GM21447 (cell line): Measurements from ENCODE around the gene DISP2.

Experiments used
- ATAC-seq: cut with Tn5 transposase; IDR thresholded peaks from one replicate; pipeline ENCODE4 v1.9.1; 2021; ENCODE audit not compliant: unreplicated experiment

Gene DISP2

DNA sequence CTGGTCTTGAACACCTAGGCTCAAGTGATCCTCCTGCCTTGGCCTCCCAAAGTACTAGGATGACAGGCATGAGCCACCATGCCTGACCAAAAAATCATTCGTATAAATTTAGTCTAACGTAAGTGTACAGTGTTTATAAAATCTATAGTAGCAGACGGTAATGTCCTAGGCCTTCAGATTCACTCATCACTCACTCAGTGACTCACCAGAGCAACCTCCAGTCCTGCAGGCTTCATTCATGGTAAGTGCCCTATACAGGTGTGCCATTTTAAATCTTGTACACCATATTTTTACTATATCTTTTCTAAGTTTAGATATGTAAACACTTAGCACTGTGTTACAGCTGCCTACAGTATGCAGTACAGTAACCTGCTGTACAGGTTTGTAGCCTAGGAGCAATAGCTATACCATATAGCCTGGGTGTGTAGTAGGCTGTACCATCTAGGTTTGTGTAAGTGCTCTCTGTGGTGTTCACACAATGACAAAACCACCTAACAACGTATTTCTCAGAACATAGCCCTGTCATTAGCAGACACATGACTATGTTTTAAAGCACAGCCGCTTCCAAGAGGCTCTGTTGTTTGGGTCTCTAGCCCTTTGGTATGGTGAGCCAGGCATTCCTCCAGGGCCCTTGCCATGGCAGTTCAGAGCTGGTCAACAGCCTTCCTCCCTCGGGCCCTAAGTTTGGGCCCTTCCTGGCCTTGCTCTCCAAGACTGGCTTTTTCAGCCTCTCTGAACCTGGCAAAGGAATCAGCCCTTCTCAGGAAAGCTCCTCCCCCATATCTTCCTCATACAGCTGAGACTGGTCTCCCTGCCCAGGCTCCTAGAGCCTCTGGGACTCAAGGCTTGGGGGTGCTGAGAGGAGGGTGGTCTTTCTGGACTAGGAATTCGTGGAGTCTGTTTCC, 15.4 kb upstream of the DISP2 start:
- no peak for ATAC-seq

DNA sequence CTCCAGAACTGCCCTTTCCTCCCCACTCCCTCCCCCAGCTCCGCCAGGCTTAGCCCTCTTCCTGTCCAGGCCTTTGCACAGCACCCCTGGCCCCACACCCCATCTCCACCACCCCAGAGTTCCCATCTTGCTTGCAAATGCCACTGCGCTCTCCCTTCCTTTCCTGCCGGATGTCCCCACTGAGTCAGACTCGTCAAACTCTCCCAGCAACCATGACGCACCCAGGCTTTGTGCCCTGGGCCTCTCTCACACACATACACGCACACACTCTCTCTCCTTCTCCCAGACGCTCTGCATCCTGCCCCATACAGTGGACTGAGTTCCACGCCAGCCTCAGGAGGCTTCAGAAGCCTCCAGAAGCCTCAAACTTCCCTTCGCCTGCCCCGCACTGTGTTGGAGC, 14.5 kb upstream of the DISP2 start:
- ATAC-seq, result no peak

DNA sequence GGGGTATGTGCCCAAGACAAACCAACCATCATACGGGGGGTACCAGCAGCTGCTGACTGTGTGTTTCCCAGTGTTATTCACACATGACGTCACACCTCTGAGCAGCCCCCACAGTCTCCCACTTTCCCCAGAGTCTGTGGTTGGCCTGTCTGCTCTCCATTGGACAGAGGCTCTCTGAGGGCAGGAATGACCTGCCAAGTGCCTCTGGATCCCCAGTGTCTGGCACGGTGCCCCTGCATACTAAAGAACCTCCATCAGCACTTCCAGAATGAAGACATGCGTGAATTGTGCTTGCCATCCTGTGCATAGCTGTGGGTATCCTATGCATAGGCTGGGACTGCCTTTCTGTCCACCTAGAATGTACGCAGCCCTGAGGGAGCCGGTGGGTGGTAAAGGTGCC, 13.8 kb upstream of the DISP2 start:
- no peak for ATAC-seq

DNA sequence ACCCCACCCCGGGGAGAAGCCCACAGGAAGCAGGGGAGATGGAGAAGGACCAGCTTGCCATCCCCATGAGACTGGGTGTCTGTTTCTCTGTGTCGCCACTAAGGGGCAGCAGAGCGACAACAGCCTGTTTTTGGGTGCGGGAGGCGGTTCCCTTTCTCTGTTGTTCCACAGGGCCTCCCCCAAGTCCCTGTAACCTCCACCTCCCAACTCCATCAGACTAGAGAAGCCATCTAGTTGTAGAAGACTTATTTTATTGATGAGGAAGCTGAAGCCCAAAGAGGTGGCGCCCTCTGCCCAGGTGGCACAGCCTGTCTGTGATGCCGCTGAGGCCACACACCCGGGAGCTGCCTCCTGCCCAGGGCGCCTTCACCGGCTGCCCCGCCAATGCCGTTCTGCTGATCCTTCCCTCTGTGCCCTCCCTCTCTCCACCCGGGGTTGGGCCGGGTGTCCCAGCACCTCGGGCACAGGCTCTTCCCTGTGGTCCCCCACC, 13.3 kb upstream of the DISP2 start:
- ATAC-seq, result no peak

- ATAC-seq, result no peak
Measured at GRCh38 chr15:40345225-40345866, 12.7 kb upstream of the DISP2 start.

DNA sequence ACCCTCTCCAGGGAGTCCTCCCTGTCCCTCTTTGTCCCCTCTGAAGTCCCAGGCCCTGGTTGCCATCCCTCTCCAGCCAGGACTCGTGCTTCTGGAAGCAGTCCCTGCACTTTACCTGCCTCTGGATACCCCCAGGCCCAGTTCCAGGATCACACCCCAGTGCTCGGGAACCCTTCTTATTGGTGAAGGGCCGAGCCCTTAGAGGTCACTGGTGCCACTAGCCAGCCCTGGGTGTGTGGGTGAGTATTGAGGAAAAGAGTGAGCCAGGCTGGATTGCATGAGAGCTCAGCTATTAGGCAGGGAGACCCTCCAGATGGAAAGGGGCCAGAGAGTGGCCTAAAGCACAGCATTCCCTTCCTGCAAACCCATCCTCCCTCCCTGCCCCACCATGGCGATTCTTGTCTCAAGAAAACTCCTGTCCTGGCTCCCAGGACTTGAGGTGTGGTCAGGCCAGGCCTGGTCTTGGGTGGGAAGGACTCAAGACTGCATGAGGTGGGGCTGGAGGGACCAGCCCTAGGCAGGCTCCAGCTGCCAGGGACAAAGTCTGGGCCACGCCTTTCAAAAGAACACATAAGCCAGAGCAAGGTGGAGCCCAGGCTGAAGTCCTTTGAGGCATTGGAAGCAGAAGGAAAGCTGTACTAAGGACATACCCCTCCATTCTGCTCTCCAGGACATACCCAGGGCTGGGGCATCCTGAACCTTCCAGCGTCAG, 12.0 kb upstream of the DISP2 start:
- no peak for ATAC-seq

DNA sequence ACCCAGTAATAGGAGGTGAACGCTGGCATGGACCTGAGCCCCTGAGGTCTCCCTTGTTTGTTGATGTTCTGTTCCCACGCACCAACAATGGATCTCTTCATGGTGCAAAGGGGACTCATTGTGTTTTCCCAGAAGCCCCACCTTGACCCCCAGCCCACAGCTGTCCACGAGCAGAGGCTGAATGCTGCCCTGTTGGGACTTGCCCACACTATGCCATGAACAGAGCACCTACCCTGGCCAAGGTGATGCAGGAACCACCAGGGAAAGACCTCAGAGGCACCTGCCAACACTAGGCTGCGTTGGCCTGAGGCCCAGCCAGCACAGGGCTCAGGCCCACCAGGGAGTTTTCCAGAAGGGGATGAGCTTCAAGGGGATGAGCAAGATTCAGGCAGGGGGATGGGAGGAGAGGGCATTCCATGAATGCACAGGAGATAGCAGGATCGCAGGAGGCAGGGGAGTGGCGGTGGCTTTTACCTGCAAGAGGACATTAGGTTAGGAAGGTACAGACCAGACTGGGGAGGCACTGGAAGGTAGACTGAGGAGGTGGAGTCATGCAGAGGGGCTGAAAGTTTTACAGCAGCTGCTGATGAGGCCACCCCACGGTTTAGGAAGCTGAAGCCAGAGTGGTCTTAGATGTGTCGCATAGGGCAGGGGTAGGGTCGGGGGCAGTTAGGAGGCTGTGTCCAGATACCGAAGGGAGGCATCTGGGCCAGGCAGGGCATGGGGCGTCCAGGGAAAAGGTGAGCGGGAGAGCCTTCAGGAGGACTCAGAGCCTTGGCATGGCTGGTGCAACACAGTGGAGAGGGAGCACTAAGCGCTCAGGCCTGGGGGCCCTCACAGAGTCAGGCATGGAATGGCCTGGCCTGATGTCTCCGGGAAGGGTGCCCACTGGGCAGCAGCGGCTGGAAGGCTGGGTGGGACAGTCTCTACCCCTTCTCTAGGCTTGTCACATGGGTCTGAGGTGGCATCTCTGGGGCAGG, 11.2 kb upstream of the DISP2 start:
- ATAC-seq, result no peak

DNA sequence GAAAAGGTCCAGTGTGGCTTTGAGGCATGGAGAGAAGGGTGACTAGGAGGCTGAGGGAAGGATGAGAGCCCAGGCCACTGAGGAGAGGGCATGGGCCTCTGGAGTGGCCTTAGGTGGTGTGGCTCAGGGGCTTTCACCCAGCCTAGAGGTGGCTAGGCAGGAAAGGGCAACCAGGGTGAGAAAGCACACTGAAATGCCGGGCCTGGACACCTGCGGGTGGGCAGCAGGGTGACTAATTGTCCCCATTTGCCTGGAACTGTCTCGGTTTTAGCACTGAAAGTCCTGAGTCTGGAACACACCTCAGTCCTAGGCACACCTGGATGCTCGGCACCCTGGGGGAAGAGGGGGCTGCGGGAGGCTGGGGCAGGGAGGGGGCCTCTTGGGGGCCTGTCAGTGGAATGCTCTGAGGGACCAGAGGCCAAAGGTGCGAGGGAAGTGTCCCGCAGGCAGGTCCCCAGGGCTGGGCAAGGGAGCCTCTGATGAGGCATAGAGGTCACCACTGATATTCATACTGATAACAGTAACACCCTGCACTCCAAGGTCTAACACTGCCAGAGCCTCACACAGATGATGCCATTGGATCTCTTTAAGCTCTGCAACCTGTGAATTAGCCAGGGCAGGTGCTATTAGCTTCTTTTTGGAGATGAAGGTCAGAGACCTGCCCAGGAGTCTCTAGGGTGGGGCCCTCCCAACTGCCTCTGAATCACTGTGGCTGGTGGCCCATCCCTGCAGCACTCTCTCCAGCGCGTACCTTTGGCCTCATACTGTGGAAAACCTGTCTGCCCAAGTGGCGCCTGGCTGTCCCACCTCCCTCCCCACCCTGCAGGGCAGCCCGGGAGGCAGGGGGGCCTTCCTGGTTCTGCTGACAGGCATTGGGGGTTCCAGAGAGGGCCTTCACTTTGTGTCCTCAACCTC, 10.2 kb upstream of the DISP2 start:
- no peak for ATAC-seq

DNA sequence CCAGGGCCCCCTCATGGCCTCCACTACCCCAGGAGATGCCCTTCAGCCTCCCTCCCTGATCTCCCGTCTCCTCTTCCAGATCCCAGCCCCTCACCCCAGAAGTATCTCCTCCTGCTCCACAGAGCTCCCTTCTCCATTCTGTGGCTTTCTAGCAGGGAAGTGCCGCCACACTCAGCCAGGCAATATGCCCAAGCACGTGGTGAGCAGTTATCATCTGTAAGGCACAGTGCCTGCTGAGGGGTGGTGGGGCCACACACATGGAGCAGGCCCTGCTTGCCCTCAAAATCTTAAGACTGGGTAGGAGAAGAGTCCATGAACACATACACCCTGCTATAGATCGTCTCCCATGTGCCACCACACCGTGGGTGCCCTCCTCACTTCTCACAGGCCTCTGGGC, 9.5 kb upstream of the DISP2 start:
- no peak for ATAC-seq

DNA sequence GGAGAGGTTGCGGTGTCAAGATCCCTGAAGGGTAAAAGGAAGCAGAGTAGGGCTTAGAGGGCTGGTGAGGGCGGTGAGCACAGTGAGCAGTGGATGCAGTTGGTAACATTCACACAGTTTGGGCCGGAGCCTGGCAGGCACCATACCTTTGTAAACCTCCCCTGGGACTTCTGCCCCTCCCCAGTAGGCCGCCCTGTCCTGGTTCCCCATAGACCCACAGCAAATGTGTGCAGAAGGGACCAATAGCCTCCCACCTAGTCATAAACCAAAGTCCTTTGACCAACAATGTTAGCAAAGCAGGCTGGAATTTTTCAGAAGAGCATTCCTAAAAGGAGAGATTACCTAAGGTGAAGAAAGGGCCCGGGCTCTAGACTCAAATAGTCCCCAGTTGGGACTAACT, 8.9 kb upstream of the DISP2 start:
- ATAC-seq, result no peak

- no peak for ATAC-seq
Measured at GRCh38 chr15:40352281-40352901, 5.6 kb upstream of the DISP2 start.

DNA sequence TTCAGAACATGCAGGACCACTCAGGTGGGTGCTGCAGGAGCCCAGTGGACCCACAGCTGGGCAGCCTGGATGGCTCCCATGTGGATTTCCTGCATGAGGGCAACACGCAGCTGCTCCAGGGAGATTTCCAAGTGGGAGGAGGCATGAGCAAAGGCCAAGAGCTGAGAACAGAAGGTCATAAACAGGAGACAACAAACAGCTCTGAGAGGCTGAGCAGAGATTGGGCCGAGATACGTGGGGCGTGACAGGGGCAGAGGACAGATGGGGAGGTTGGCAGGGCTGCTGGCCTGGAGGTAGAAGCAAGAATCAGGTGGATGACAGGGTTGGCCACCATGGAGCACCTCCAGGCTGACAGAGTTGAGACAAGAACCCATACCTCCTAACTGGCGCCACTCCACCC, 4.3 kb upstream of the DISP2 start:
- no peak for ATAC-seq

DNA sequence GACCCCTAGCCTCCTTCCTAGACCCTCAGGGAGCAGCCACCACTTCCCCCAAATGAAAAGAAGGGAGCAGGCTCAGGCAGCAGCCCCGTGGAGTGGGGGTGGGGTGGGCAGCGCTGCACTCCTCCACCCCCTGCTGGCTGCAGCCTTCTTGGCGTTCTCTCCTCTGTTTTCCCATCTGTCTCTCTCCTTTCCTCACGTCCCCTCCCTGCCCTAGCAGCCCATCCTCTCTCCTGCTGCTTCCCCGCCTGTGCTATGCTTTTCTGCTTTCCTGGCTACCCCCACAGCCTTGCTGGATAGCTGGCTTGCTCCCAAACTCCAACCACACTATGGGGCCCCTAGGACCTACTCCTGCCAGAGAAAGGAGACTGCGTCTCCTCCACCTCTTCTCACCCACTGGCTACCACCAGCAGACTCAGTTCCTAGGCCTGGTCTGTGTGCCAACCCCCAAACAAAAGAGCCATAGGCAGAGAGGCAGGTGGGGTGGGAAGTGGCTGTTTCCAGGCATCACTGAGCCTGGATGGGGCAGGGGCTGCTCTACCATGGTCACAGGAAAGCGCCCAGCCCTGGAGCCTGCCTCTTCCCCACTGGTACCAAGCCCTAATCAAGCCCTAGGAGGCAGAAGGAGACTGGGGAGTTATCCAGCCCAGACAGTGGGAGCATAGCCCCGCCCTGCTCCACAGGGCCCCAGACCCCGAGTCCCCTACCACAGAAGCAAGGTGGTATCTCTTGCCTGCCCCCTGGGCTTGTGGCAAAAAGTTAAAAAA, 3.4 kb upstream of the DISP2 start:
- no peak for ATAC-seq

DNA sequence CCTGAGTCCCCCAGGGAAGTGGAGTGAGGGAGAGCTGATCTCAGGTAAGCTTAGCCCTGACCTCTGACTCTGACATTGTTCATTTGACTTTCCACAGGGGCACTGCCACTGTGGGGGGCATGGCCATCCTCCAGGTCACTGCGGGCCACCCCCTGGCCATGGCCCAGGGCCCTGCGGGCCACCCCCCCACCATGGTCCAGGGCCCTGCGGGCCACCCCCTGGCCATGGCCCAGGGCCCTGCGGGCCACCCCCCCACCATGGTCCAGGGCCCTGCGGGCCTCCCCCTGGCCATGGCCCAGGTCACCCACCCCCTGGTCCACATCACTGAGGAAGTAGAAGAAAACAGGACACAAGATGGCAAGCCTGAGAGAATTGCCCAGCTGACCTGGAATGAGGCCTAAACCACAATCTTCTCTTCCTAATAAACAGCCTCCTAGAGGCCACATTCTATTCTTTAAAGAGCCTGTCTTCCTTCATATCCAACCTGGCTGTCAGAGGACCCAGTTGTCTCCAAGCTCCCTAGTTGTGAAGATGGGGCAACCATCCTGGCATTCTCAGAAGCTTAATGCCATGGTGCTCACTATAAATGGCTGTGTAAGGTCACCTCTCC, 1.9 kb upstream of the DISP2 start:
- no peak for ATAC-seq

- no peak for ATAC-seq
Measured at GRCh38 chr15:40357246-40357645, 773 bp upstream of the DISP2 start.

DNA sequence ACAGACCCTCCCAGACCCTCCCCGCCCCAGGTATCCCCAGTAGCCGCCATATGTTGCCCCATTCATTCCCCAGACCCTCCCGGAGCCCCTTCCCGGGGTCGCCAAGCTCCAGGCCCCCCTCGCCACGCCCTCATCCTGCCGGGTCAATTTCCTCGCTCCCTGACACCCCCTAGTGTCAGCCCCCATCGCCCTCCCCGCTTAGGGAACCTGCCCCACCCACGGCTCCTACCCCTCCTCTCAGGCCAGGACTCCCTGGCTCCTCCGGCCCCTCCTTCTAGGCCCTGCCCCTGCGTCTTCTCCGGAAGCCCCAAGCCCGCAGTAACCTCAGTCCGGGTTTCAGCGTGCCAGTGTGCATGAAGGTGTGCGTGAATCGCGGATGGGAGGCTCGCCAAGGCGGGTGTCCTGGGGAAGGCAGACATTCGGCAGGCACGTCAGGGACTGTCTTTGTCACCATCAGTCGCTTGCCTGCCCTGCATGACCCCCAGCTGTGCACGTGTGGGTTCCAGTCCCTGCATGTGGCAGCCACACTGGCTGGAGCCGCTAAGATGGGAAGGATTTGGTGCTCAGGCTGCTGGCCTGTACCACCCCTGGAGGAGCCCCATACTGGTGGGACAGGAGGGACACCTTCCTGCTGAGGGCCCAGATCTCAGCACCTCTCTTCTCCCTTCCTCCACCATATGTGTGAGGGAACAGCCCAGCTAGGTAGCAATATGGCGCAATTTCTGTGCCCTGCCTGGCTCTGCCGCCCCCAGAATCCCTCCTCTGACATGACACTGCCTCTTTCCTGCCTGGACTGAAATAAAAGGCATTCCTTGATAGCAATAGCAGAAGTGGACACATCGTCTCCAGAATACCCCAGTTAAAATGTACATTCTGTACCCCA, 693 bp downstream of the DISP2 start:
- peak; percentile 28 for ATAC-seq

DNA sequence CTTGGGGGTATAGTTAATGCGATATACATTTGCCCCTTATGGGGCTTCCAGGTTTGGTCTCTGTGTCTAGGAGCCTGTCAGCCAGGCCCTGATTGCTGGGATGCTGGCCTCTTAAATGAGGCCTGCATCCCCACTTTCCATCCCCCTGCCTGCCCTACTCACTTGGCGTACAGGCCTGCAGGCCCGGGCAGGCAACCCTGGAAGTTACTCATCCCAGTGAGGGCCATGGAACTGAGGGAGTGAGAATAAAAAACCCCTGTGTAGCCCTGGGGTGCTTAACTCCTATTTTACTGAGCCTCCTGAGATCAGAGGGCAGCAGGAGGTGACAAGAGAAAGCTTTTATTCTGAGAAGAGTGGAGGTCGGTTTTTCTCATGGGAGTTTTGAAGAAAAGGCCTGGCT, 2.0 kb downstream of the DISP2 start:
- ATAC-seq, result no peak
